K562 (cell line): ENCODE results near the gene LTO1. TPM values are rescaled to one million over a fixed set of nuclear protein-coding genes. Genes with fewer than 3 reads are reported as not detected.

Source experiments
- ATAC-seq: fragments of 200-7000 bp; cut with Tn5 transposase; 3 replicates; pipeline ENCODE4 v1.9.1; 2020; ENCODE audit warnings: moderate library complexity
- BruUV-seq: library from RNA; stranded (reverse); fragments of 400-500 nt; replicated peaks from 2 replicates; lab custom pipeline; 2021; lab: Mats Ljungman, UMichigan
- CTCF ChIA-PET: fragments of 300-600 bp; formaldehyde crosslinking; extraction: SDS; loops from one replicate; lab custom pipeline; 2021; ENCODE audit warnings: low intra/inter-chr PET ratio; lab: Yijun Ruan, JAX
- POLR2A ChIA-PET: fragments of 300-600, 350-650 bp; sonication (Branson Sonifier 250); formaldehyde crosslinking; extraction: SDS; loops from one replicate; lab custom pipeline; 2021; ENCODE audit warnings: antibody characterized with exemption, inconsistent platforms; lab: Yijun Ruan, JAX
- DNase-seq, 4 experiments: peaks; one replicate each; pipeline versions ENCODE4 v3.0.0 to v3.0.0-alpha.2; 2011 to 2018; ENCODE audit warnings: low spot score in 3 of 4, mixed read lengths in 3 of 4; ENCODE audit errors: extremely low read depth in 1 of 4
- FAIRE-seq: peaks from 2 replicates; lab custom pipeline; 2011; peaks lifted over from hg19 to GRCh38; lab: Jason Lieb, UNC
- H2AFZ ChIP-seq: 2 replicates; pipeline ENCODE4 v1.6.0; 2011; ENCODE audit warnings: low read depth, low read length, control low read depth, inconsistent platforms
- H3K27ac ChIP-seq: fragments of 200-600 bp; 3 replicates; pipeline ENCODE4 v1.8.0; 2011; ENCODE audit warnings: low read depth, mild to moderate bottlenecking, control low read depth, inconsistent platforms, low read length, moderate library complexity, mixed read lengths; ENCODE audit errors: extremely low read depth
- H3K27me3 ChIP-seq, 2 experiments: fragments of 300-600 bp in 1 of 2; 2 replicates in 1 of 2; 3 replicates in 1 of 2; pipeline versions ENCODE4 v1.6.0 to v1.8.0; 2011; ENCODE audit warnings: inconsistent platforms in 2 of 2, low read length in 2 of 2, mild to moderate bottlenecking in 1 of 2, mixed read lengths in 1 of 2, moderate library complexity in 1 of 2; ENCODE audit not compliant: control insufficient read depth in 2 of 2, insufficient read depth in 2 of 2
- H3K36me3 ChIP-seq: fragments of 300-600 bp; 3 replicates; pipeline ENCODE4 v1.8.0; 2011; ENCODE audit warnings: mild to moderate bottlenecking, low read length, inconsistent platforms; ENCODE audit not compliant: control insufficient read depth, insufficient read depth
- H3K4me1 ChIP-seq, 2 experiments: fragments of 200-600 bp in 1 of 2; replicated peaks in 1 of 2; 2 replicates in 1 of 2; 3 replicates in 1 of 2; pipeline versions ENCODE4 v1.5.1 to v1.8.0; 2011; ENCODE audit warnings: inconsistent platforms in 2 of 2, low read length in 2 of 2, mild to moderate bottlenecking in 1 of 2, mixed read lengths in 1 of 2, moderate library complexity in 1 of 2; ENCODE audit not compliant: control insufficient read depth in 2 of 2, insufficient read depth in 2 of 2
- H3K4me2 ChIP-seq: 2 replicates; pipeline ENCODE4 v1.6.1; 2011; ENCODE audit warnings: low read length, control low read depth, inconsistent platforms, mixed read lengths; ENCODE audit not compliant: insufficient read depth
- H3K4me3 ChIP-seq: fragments of 200-600 bp; sonication (generic), shearing (Covaris generic); 2 replicates; pipeline ENCODE4 v1.5.1; 2016; ENCODE audit warnings: control low read depth, inconsistent platforms
- H3K79me2 ChIP-seq: fragments of 200-600 bp; 3 replicates; pipeline ENCODE4 v1.8.0; 2011; ENCODE audit warnings: low read length, inconsistent platforms; ENCODE audit not compliant: control insufficient read depth, insufficient read depth
- H3K9ac ChIP-seq, 2 experiments: 2 replicates each; pipeline versions ENCODE4 v1.6.0 to v1.6.1; 2011; ENCODE audit warnings: low read depth in 2 of 2, low read length in 2 of 2, control low read depth in 1 of 2, inconsistent platforms in 1 of 2, mild to moderate bottlenecking in 1 of 2, mixed read lengths in 1 of 2; ENCODE audit not compliant: insufficient read depth in 1 of 2
- H3K9me1 ChIP-seq: one replicate; pipeline ENCODE4 v1.6.0; 2011; ENCODE audit warnings: inconsistent platforms, mild to moderate bottlenecking, low read length, moderate library complexity; ENCODE audit not compliant: control insufficient read depth, insufficient read depth
- H3K9me3 ChIP-seq: replicated peaks from 2 replicates; pipeline ENCODE4 v1.5.1; 2011; ENCODE audit warnings: low read depth, low read length, inconsistent platforms; ENCODE audit not compliant: control insufficient read depth, insufficient read depth
- H4K20me1 ChIP-seq: replicated peaks from 2 replicates; pipeline ENCODE4 v1.6.1; 2011; ENCODE audit warnings: low read length, inconsistent platforms, mixed read lengths; ENCODE audit not compliant: control insufficient read depth, insufficient read depth
- NFATC3 ChIP-seq: fragments of 450-650 bp; IDR thresholded peaks from 2 replicates; pipeline ENCODE4 v1.6.1; 2017; ENCODE audit warnings: mild to moderate bottlenecking
- RAD21 ChIP-seq, 2 experiments: fragments of 250-450 bp in 1 of 2; fragments of 450-650 bp in 1 of 2; sonication (Bioruptor Pico) in 1 of 2; formaldehyde crosslinking in 1 of 2; IDR thresholded peaks in 1 of 2; conservative IDR thresholded peaks in 1 of 2; 2 replicates each; pipeline versions ENCODE4 v1.4.0 to v1.8.0; 2020 to 2022; ENCODE audit warnings: mild to moderate bottlenecking in 2 of 2, moderate library complexity in 1 of 2
- SMARCA5 ChIP-seq: fragments of 450-650 bp; IDR thresholded peaks from 2 replicates; pipeline ENCODE4 v1.6.1; 2016
- WGBS: fragments of 100-300 bp; shearing (Covaris generic); methylation state at CpG from one replicate; pipeline ENCODE4 v1.1.6; 2016; ENCODE audit warnings: low coverage, mixed read lengths; ENCODE audit not compliant: insufficient coverage; ENCODE audit errors: missing lambda C conversion rate; 5-methylcytosine and 5-hydroxymethylcytosine counted together
- in situ Hi-C: fragments of 300-500 bp; cut with MboI; formaldehyde crosslinking; loops from 4 replicates; pipeline ENCODE4 v1.15.0; 2018; ENCODE audit warnings: inconsistent platforms, mixed read lengths
- intact Hi-C: fragments of 100-400 bp; cut with micrococcal nuclease; formaldehyde crosslinking; loops from 2 replicates; pipeline ENCODE4 v1.14.2; 2022
- polyA plus RNA-seq, 8 experiments: library from polyadenylated mRNA; depleted of rRNA in 4 of 8; stranded (reverse) in 5 of 8; unstranded in 3 of 8; fragments of >200 nt; fragmentation: Nextera tagmentation in 2 of 8; fragmentation: Illumina TruSeq in 1 of 8; extraction: Ambion mirVana in 2 of 8; extraction: Trizol in 1 of 8; gene quantifications; 2 replicates each; pipeline versions ENCODE4 v1.2.1 to v1.2.3, GENCODE V29; 2011 to 2014; ENCODE audit warnings: inconsistent platforms in 1 of 8, missing spikeins in 1 of 8
- total RNA-seq, 7 experiments: library from RNA; depleted of rRNA in 6 of 7; stranded (reverse); fragments of >200 nt in 6 of 7; fragmentation: Illumina TruSeq in 2 of 7; extraction: Trizol in 2 of 7; gene quantifications; 2 replicates each; pipeline versions ENCODE4 v1.2.1 to v1.2.3, GENCODE V29; 2011 to 2021; ENCODE audit warnings: low replicate concordance in 1 of 7
- TF ChIP-seq, protein P1 (sequence below): sonication (generic); formaldehyde crosslinking; IDR thresholded peaks from 2 replicates; pipeline ENCODE4 v1.8.0; 2022; ENCODE audit warnings: missing genetic modification reagents, mild to moderate bottlenecking, borderline replicate concordance

The LTO1 gene
- total and polyA plus RNA-seq, 9 of the 15 experiments (the other 6 are each of a cell fraction or from before 2014, with no cell fraction given), result 2.6 to 43.4 (median 19.1) TPM

DNA sequence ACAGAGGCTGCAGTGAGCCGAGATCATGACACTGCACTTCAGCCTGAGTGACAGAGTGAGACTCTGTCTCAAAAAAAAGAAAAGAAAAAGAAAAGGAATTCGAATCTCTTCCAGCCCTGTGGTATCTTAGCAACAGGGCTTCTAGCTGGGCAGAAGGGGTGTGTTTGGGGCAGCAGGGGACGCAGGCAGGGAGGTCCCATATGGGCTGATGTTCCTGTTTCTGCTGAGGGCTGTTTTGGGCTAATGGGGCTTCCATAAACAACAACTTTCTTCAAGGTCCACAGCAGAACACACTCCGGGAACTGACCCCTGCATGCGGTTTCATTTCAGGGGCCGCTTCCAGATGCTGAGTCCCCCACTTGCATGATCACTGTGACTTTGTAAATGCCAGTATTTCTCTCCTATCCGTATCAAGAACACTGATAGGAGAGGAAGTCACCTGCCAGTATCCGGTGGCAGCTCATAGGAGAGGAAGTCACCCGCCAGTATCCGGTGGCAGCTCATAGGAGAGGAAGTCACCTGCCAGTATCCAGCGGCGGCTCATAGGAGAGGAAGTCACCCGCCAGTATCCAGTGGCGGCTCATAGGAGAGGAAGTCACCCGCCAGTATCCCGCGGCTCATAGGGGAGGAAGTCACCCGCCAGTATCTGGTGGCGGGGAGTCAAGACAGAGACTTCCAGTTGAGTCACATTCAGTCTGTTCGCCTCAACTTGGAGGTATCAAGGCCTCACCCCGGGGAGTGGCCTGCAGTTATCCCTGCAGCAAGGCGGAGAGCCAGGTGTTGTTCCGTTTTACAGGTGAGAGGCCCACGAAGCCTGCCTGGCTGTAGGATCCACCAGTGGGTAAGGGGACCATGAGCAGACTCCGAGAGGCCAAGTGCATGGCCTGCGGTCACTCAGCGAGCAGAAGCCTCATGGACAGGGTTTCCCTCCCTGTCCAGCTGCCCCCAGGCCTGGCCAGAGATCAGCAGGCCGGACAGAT, 37.0 kb upstream of the LTO1 start (continued):
- TF ChIP-seq, protein P1, sequence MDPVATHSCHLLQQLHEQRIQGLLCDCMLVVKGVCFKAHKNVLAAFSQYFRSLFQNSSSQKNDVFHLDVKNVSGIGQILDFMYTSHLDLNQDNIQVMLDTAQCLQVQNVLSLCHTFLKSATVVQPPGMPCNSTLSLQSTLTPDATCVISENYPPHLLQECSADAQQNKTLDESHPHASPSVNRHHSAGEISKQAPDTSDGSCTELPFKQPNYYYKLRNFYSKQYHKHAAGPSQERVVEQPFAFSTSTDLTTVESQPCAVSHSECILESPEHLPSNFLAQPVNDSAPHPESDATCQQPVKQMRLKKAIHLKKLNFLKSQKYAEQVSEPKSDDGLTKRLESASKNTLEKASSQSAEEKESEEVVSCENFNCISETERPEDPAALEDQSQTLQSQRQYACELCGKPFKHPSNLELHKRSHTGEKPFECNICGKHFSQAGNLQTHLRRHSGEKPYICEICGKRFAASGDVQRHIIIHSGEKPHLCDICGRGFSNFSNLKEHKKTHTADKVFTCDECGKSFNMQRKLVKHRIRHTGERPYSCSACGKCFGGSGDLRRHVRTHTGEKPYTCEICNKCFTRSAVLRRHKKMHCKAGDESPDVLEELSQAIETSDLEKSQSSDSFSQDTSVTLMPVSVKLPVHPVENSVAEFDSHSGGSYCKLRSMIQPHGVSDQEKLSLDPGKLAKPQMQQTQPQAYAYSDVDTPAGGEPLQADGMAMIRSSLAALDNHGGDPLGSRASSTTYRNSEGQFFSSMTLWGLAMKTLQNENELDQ (CRISPR knock-in tag), result no peak
- no peak for TF ChIP-seq SMARCA5
- TF ChIP-seq, all 486 proteins: peak for 6

DNA sequence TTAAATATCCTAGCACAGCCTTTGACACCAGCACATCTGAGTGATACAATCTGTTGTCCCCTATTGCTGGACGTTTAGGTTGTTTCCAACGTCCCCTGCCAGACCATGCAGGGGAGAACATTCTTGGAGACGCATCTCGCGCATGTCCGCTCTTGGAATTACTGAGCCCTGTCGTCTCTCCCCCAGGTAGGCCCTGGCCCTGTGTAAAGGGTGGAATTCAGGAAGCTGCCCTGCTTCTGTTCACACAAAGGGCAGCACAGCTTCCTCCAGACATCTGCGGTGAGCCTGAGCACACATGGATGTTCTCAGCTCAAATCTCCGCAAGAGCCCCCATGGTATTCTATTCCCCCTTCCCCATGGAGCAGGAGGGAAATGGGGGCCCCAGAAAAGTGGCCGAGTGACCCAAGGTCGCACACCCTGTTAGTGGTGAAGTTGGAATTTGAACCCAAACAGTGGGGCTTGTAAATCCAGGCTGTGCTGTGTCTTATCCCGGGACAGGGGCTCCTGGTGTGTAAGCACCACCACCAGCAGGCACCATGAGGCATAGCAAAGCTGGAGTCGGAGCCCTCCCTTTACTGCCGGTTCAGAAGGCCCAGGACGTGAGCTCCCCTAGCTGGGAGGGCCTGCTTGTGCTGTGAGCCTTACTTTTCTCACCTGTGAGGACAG, 33.7 kb upstream of the LTO1 start:
- BruUV-seq, result no TSS peak
- 32% methylated on average over 12 of the region's 15 CpGs for WGBS

More for the DNA sequence above, 33.7 kb upstream of the LTO1 start:
- ATAC-seq (peak; percentile 41; the same call in 2 of the 3 replicates), FAIRE-seq (no peak), DNase-seq (no peak)
- ChIA-PET CTCF (no interaction called here), POLR2A (interaction anchor here (0.7 kb wide), 2 partner anchors 9 to 79 kb away, joined by 3 read pairs; no protein-coding TSS in a partner anchor)
- H3K9me3 ChIP-seq, result no peaks in the 10 kb centered on the region
- H4K20me1 ChIP-seq, result 0 out of 2 replicates have a peak, but pooled peaks cover 3% of the 10 kb centered on the region
- intact Hi-C loops (no loop called here), in situ Hi-C loops (no loop called here)
- H3K27ac ChIP-seq, result no peak overlapping the region
- no peak for TF ChIP-seq NFATC3
- TF ChIP-seq RAD21 (CRISPR knock-in tag; conservative IDR thresholded peaks at IDR 0.05 in 1 of 2, IDR thresholded peaks at IDR 0.05 in 1 of 2), result 0 out of 4 replicates have a peak, but pooled peaks of 1 of the 2 experiments have one; percentile 6
- H3K4me2 ChIP-seq, result no peak overlapping the region
- no peak overlapping the region for H3K4me3 ChIP-seq
- H3K9me1 ChIP-seq, result no peaks in the 10 kb centered on the region
- H3K27me3 ChIP-seq, result peaks cover 18 to 78% of the 10 kb centered on the region in 2 experiments; a peak in 4 of 5 replicates
- H3K9ac ChIP-seq, result no peak overlapping the region
- H2AFZ ChIP-seq, result no peak overlapping the region
- no peaks in the 10 kb centered on the region for H3K36me3 ChIP-seq
- peaks cover 0 to 20% of the 10 kb centered on the region in 2 experiments; a peak in 3 of 5 replicates for H3K4me1 ChIP-seq
- H3K79me2 ChIP-seq, result no peaks in the 10 kb centered on the region
